Stimulated activated CD4-positive, alpha-beta T cell treated with anti-CD3 and anti-CD28 coated beads, TNF-alpha, amount 100 ng/mL, for 24 hours (primary cell): Measurements from ENCODE around the gene CDHR4.
A peak's percentile ranks its signal among the peaks of the same experiment; 100 is the strongest.
"Not testable (repeated sequence)": the region's sequence is repeated elsewhere in the genome, so short reads cannot be mapped to it uniquely, and the experiment has no call there.

ENCODE experiments used
- DNase-seq, 3 experiments: peaks; one replicate each; pipeline ENCODE4 v3.0.0-alpha.2; 2020; ENCODE audit warnings: low read depth in 3 of 3

Gene CDHR4

GRCh38 chr3:49799761-49800160 is at the start of gene CDHR4:
Gene CDHR4 (minus strand): TSS chr3:49799873. CDS start chr3:49799812, 61 bp downstream.
- DNase-seq, result no peak

- DNase-seq, result no peak
Measured at GRCh38 chr3:49845694-49846093, 46.0 kb upstream of the CDHR4 start.

GRCh38 chr3:49844464-49845183 is 45.0 kb upstream of the CDHR4 start:
- no peak for DNase-seq

- DNase-seq, result no peak
Measured at GRCh38 chr3:49842843-49843517, 43.3 kb upstream of the CDHR4 start.

GRCh38 chr3:49841806-49842205 is 42.1 kb upstream of the CDHR4 start:
- no peak for DNase-seq

- DNase-seq, result no peak
Measured at GRCh38 chr3:49841126-49841696, 41.5 kb upstream of the CDHR4 start.

- DNase-seq, result no peak
Measured at GRCh38 chr3:49840388-49840787, 40.7 kb upstream of the CDHR4 start.

- DNase-seq, result peak; percentile 51 to 77 (median 73)
Measured at GRCh38 chr3:49839193-49839809, 39.6 kb upstream of the CDHR4 start.

GRCh38 chr3:49831341-49831740 is 31.7 kb upstream of the CDHR4 start:
- DNase-seq, result no peak

GRCh38 chr3:49826016-49826415 is 26.3 kb upstream of the CDHR4 start:
- no peak for DNase-seq

GRCh38 chr3:49823131-49823530 is 23.5 kb upstream of the CDHR4 start:
- DNase-seq, result not testable (repeated sequence)

- DNase-seq, result peak in 1 of 3 experiments; percentile 21
Measured at GRCh38 chr3:49813497-49814174, 14.0 kb upstream of the CDHR4 start, which contains the start of gene UBA7. Gene UBA7 (minus strand): TSS chr3:49813953. CDS start chr3:49813787, 166 bp downstream.

GRCh38 chr3:49812916-49813496 is 13.3 kb upstream of the CDHR4 start:
- no peak for DNase-seq

GRCh38 chr3:49807431-49808114 is 7.9 kb upstream of the CDHR4 start:
- DNase-seq, result no peak

GRCh38 chr3:49806850-49807249 is 7.2 kb upstream of the CDHR4 start:
- DNase-seq, result no peak

- DNase-seq, result no peak
Measured at GRCh38 chr3:49805897-49806701, 6.4 kb upstream of the CDHR4 start.

- DNase-seq, result no peak
Measured at GRCh38 chr3:49805367-49805782, 5.7 kb upstream of the CDHR4 start.

- DNase-seq, result no peak
Measured at GRCh38 chr3:49804141-49805041, 4.7 kb upstream of the CDHR4 start.
